AG04449 (cell line): ENCODE results near the gene ZNF841.

Experiments used
- CTCF ChIA-PET: fragments of 350-600 bp; formaldehyde crosslinking; extraction: SDS; loops from one replicate; lab custom pipeline; 2021; ENCODE audit warnings: antibody characterized with exemption; lab: Yijun Ruan, JAX
- POLR2A ChIA-PET: fragments of 400-600, 350-600 bp; formaldehyde crosslinking; extraction: SDS; loops from one replicate; lab custom pipeline; 2020; ENCODE audit warnings: antibody characterized with exemption, inconsistent platforms; lab: Yijun Ruan, JAX
- DNase-seq: peaks from one replicate; pipeline ENCODE4 v3.0.0-alpha.2; 2010; ENCODE audit warnings: low read depth, low spot score
- H3K4me3 ChIP-seq: 2 replicates; pipeline ENCODE4 v1.5.1; 2011; ENCODE audit warnings: low read depth, mild to moderate bottlenecking, control low read depth, low read length
- TF ChIP-seq, protein P1 (sequence below): IDR thresholded peaks from one replicate; pipeline ENCODE4 v1.5.1; 2011; ENCODE audit warnings: mild to moderate bottlenecking, moderate library complexity, low read length, control low read depth, inconsistent platforms; ENCODE audit not compliant: insufficient read depth; ENCODE audit errors: missing control alignments

The ZNF841 gene

DNA sequence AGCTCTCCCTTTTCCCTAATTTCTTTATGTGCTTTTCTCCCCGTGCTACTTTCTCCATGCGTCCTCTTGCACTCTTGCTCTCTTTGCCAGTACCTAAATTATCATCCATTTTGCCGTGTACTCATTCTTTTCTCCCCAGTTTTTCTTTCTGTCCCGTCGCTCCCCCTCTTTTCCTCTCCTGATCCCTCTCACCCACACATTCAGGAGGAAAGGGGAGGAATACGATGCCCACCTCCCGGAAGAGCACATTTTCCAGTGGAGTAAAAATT lies 43.4 kb upstream of the ZNF841 start:
- TF ChIP-seq, protein P1, sequence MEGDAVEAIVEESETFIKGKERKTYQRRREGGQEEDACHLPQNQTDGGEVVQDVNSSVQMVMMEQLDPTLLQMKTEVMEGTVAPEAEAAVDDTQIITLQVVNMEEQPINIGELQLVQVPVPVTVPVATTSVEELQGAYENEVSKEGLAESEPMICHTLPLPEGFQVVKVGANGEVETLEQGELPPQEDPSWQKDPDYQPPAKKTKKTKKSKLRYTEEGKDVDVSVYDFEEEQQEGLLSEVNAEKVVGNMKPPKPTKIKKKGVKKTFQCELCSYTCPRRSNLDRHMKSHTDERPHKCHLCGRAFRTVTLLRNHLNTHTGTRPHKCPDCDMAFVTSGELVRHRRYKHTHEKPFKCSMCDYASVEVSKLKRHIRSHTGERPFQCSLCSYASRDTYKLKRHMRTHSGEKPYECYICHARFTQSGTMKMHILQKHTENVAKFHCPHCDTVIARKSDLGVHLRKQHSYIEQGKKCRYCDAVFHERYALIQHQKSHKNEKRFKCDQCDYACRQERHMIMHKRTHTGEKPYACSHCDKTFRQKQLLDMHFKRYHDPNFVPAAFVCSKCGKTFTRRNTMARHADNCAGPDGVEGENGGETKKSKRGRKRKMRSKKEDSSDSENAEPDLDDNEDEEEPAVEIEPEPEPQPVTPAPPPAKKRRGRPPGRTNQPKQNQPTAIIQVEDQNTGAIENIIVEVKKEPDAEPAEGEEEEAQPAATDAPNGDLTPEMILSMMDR, result no peak
- ChIA-PET POLR2A (no interaction called here), CTCF (interaction anchor here (0.9 to 4.1 kb wide), 10 partner anchors 10 to 427 kb away, joined by 3 to 49 read pairs (median 4); partner anchors contain the start of gene PPP2R1A)

DNA sequence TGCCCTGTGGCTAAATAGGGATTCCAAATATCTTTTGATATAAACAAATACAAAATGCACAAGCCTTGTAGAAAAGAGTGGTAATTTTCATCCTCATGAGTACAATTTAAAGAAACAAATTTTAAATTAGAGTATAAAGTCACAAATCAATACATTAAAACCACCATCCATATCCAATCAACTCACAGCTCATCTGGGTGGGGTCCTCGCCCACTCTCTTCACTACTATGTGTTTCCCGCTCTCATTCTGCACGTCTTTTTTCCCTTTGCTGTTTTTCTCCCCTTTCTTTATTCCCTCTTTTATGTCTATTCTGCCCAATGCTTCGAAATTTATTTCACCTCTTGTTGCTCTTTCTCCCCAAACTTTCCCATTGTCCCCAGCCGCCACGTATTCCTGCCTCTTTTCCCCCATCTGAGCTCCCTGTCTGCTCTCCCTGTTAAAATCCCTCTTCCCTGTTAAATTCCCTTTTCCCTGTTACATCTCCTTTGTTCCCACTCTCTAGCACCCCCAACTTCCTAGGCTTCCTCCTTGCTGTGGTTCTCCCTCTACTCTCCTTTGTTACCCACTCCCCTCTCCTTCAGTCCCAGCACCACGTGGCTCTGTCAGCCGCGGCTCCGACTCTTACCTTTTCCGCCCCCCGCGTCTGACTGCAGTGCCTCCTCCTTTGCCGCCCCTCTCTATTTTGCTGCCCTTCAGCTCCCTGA lies 42.9 kb upstream of the ZNF841 start:
- TF ChIP-seq, protein P1, result no peak
- DNase-seq, result no peak
- CTCF ChIA-PET, result interaction anchor here (0.6 to 4.1 kb wide), 12 partner anchors 9 to 428 kb away, joined by 3 to 49 read pairs (median 3); partner anchors contain the start of genes PPP2R1A and ZNF836
- H3K4me3 ChIP-seq, result peak overlapping the region; percentile 98
- POLR2A ChIA-PET, result no interaction called here

More for the DNA sequence above, 43.4 kb upstream of the ZNF841 start:
- no peak for DNase-seq
- peak overlapping the region; percentile 98 for H3K4me3 ChIP-seq

DNA sequence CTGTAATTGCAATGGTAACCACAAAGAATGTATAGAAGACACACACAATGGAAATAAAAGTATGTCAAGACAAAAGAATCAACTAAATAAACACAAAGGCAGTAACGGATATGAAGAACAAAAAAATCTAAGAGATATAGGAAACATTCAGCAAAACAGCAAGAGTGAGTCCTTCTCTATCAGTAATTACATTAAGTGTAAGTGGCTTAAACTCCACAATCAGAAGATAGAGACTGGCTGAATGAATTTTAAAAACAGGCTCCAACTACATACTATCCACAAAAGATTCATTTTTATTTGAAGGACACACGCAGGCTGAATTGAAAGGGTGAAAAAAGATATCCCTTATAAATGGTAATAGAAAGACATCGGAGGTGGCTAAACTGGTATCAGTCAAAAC lies 24.7 kb upstream of the ZNF841 start:
- POLR2A ChIA-PET, result no interaction called here

DNA sequence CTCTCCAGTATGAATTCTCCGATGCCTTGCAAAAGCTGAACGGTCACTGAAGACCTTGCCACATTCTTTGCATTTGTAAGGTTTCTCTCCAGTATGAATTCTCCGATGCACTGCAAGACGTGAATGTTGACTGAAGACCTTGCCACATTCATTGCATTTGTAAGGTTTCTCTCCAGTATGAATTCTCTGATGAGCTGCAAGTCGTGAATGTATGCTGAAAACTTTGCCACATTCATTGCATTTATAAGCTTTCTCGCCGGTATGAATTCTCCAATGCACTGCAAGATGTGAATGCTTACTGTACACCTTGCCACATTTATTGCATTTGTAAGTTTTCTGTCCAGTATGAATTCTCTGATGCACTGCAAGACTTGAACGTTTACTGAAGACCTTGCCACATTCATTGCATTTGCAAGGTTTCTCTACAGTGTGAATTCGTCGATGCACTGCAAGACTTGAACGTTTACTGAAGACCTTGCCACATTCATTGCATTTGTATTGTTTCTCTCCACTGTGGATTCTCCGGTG lies 20.0 kb upstream of the ZNF841 start:
- POLR2A ChIA-PET, result no interaction called here
- TF ChIP-seq, protein P1, result no peak
- CTCF ChIA-PET, result interaction anchor here (1.0 kb wide), 1 partner anchor 18 kb away, joined by 4 read pairs; no protein-coding TSS in a partner anchor
- no peak overlapping the region for H3K4me3 ChIP-seq
- no peak for DNase-seq

More for the DNA sequence above, 24.7 kb upstream of the ZNF841 start:
- TF ChIP-seq, protein P1, result no peak
- no peak for DNase-seq
- CTCF ChIA-PET, result no interaction called here
- H3K4me3 ChIP-seq, result no peak overlapping the region

DNA sequence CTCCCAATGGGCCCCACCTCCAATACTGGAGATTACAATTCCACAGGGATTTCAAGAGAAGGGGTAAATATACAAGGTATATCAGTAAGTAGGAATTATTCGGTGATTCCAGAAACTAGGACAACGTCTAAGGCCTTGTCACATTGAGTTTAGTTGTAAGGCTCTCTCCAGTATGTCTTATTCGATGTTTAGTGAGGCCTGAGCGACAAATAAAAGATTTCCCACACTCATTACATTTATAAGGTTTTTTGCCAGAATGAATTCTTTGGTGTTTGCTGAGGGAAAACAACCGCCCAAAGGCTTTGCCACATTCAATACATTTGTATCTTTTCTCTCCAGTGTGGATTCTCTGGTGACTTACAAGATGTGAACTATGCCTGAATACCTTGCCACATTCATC lies 19.1 kb upstream of the ZNF841 start:
- ChIA-PET POLR2A (no interaction called here), CTCF (no interaction called here)
- no peak for DNase-seq
- no peak overlapping the region for H3K4me3 ChIP-seq
- TF ChIP-seq, protein P1, result no peak

DNA sequence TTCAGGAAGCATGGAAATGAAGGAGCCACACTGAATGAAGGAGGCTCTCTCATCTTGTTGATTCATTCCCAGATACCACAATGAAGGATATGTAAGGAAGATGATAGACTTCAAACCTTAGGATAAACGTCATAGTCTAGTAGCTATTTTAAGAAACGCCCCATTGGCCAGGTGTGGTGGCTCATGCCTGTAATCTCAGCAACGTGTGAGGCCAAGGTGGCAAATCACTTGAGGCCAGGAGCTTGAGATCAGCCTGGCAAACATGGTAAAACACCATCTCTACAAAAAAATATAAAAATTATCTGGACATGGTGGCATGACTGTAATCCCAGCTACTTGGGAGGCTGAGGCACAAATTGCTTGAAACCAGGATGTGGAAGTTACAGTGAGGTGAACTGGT lies 17.1 kb upstream of the ZNF841 start:
- TF ChIP-seq, protein P1, result no peak
- CTCF ChIA-PET, result no interaction called here
- no peak for DNase-seq
- no peak overlapping the region for H3K4me3 ChIP-seq
- POLR2A ChIA-PET, result no interaction called here
